Transverse colon (tissue), 4 donors: ENCODE measurements around the gene TMEM253.

Experiments
- CTCF ChIP-seq, 5 experiments: fragments of 200-600 bp in 3 of 5; fragments of 450-650 bp in 2 of 5; sonication (generic) in 3 of 5; IDR thresholded peaks; 1 replicate in 2 of 5; 2 replicates in 3 of 5; pipeline ENCODE4 v1.5.1; 2016 to 2017; ENCODE audit warnings: antibody characterized with exemption in 5 of 5, inconsistent platforms in 3 of 5, mild to moderate bottlenecking in 2 of 5, moderate library complexity in 1 of 5
- POLR2A ChIP-seq: fragments of 450-650 bp; IDR thresholded peaks from one replicate; pipeline ENCODE4 v1.6.1; 2016; ENCODE audit warnings: antibody characterized with exemption, mild to moderate bottlenecking, moderate library complexity
- POLR2AphosphoS5 ChIP-seq, 3 donors: sonication (generic); formaldehyde crosslinking; IDR thresholded peaks; one replicate each; pipeline ENCODE4 v1.6.1; 2016; ENCODE audit warnings: antibody characterized with exemption in 3 of 3

DNA sequence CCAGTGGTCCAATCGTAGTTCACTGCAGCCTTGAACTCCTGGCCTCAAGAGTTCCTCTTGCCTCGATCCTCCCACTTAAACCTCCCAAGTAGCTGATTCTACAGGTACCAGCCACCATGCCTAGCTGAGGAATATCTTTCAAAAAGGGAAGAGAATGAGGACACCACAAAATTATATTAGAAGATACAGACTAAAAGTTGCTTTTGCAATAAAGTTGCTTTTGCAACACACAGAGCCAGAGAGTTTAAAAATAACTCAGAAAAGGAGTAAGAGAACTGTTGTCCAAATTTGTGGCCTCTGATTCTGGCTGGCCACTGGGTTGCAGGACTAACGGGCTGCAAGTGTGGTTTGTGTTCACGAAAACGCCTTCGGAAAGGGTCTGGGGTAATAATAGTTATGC lies 19.8 kb downstream of the TMEM253 start:
- TF ChIP-seq POLR2AphosphoS5 (IDR thresholded peaks at IDR 0.05) (no peak), CTCF (IDR thresholded peaks at IDR 0.05) (no peak), POLR2A (no peak)
